ENCODE results near the gene ZNF521. TPM values are rescaled to one million over a fixed set of nuclear protein-coding genes. Genes with fewer than 3 reads are reported as not detected.
"Not testable (repeated sequence)": the region's sequence is repeated elsewhere in the genome, so short reads cannot be mapped to it uniquely, and the experiment has no call there.

Gene ZNF521
- total RNA-seq, 1 experiment from 2014 or later, result 5.0 TPM

GRCh38 chr18:25047421-25047820 is 304.5 kb downstream of the ZNF521 start:
- no peaks in the 10 kb centered on the region for H3K9me3 ChIP-seq
- no peaks in the 10 kb centered on the region for H3K27me3 ChIP-seq
- no peak overlapping the region for H3K4me3 ChIP-seq
- no peak for DNase-seq
- H3K36me3 ChIP-seq, result no peaks in the 10 kb centered on the region

DNA sequence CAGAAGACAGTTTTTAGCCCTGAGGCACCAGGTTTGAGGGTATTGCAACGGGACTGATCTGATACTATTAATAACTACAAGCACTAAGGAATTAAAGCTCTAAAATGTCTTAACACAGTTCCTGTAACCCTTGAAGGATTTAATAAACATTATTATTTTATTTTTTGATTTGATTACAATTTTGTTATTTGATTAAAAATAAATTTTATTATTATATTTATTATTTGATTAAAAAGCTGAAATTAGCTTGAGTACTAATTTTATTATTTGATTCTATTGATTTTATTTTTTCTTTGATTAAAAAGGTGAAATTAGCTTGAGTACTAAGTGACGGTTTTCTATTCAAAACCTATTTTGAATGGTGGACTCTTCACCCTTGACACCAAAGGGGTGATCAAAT is 307.3 kb downstream of the ZNF521 start:
- no peaks in the 10 kb centered on the region for H3K36me3 ChIP-seq
- H3K9me3 ChIP-seq, result no peaks in the 10 kb centered on the region
- no peak for DNase-seq
- H3K27me3 ChIP-seq, result no peaks in the 10 kb centered on the region
- H3K4me3 ChIP-seq, result no peak overlapping the region

- Histone ChIP-seq H3K36me3 (no peaks in the 10 kb centered on the region), H3K9me3 (no peaks in the 10 kb centered on the region), H3K27me3 (no peaks in the 10 kb centered on the region), H3K4me3 (no peak overlapping the region)
- no peak for DNase-seq
Observed at GRCh38 chr18:25043104-25043503, 308.9 kb downstream of the ZNF521 start.

DNA sequence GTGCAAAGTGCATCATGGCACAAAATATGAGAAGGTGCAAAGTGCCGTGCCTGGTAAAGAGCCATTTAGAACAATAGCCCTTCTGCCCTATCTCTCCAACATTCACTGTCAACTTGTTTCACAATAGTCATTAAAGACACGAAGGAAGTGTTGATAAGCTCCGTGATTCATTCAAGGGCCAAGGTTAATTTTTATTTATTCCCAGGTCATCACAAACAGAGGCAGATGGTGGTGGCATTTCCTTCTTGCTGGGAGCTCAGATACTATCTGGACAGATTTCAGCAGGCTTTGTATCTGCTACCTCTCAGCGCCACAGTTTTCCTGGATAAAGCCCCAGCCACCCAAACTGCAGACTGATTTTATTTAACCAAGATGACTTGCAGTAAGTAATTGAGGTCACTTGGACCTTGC is 309.3 kb downstream of the ZNF521 start:
- H3K4me3 ChIP-seq, result no peak overlapping the region
- no peaks in the 10 kb centered on the region for H3K27me3 ChIP-seq
- no peak for DNase-seq
- no peaks in the 10 kb centered on the region for H3K9me3 ChIP-seq
- no peaks in the 10 kb centered on the region for H3K36me3 ChIP-seq

DNA sequence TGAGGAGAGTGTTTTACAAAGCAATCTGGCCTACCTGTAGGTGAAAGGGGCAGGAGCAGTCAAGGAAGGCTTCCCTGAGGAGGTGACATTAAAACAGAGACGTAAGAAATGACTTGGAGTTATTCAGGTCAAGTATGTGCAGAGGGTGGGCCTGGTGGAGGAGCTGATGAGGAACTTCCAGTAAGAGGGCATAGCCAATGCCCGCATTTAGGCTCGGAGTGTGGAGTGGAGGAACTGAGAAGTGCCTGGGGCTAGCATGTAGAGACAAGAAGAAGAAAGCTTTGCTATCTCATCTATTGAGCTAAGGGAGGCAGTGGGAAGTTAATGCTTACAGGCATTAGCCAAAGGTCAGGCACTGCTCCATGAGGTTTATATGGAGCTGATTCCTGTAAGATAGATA is 312.2 kb downstream of the ZNF521 start:
- Histone ChIP-seq H3K9me3 (no peaks in the 10 kb centered on the region), H3K36me3 (no peaks in the 10 kb centered on the region), H3K27me3 (no peaks in the 10 kb centered on the region), H3K4me3 (no peak overlapping the region)
- no peak for DNase-seq

- H3K4me3 ChIP-seq, result no peak overlapping the region
- H3K27me3 ChIP-seq, result no peaks in the 10 kb centered on the region
- no peaks in the 10 kb centered on the region for H3K36me3 ChIP-seq
- DNase-seq, result no peak
- H3K9me3 ChIP-seq, result no peaks in the 10 kb centered on the region
Observed at GRCh38 chr18:25038261-25038660, 313.7 kb downstream of the ZNF521 start.

DNA sequence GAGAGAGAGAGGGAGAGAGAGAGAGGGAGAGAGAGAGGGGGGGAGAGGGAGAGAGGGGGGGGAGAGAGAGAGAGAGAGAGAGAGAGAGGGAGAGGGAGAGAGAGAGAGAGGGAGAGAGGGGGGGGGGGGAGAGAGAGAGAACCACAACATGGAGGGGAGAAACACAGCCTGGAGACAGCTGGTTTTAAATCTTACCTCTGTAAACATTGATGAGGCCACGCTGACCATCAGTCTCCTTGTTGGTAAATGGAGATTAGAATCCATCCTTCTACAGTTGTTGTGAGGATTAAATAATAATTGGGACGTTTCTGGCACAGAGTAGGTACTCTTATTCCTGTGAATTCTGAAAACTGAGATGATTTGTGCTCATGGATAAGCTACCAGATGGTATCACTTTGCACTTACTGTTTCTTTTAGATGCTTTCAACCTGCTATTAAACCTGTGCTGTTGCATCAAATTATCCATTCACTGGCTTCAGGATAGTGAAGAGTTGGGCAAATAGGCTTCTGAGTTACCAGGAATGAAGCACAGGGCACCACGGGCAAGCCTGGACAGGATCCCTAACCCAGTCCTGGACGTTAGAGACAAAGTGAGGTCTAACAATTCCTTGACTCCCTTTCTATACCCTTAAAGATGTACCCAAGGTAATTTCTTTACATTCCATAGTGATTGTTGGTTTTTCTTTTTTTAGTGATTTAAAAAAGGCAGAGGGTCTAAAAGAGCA is 318.1 kb downstream of the ZNF521 start:
- H3K27me3 ChIP-seq, result no peaks in the 10 kb centered on the region
- H3K4me3 ChIP-seq, result no peak overlapping the region
- no peaks in the 10 kb centered on the region for H3K36me3 ChIP-seq
- no peaks in the 10 kb centered on the region for H3K9me3 ChIP-seq
- DNase-seq, result no peak

- H3K9me3 ChIP-seq, H3K36me3 ChIP-seq, DNase-seq, H3K27me3 ChIP-seq, H3K4me3 ChIP-seq: not testable (repeated sequence)
Observed at GRCh38 chr18:25033175-25033574, 318.8 kb downstream of the ZNF521 start.

DNA sequence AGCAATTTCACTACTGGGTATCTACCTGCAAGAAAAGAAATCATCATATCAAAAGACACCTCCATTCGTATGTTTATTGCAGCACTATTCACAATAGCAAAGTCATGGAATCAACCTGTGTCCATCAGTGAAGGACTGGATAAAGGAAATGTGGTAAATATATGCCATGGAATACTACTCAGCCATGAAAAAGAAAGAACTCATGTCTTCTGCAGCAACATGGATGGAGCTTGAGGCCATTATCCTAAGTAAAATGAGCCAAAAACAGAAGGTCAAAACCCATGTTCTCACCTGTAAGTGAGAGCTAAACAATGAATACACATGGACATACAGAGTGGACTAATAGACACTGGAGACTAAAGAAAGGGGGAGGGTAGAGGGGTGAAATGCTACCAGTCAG is 322.2 kb downstream of the ZNF521 start:
- Histone ChIP-seq H3K4me3 (no peak overlapping the region), H3K27me3 (no peaks in the 10 kb centered on the region), H3K36me3 (no peaks in the 10 kb centered on the region), H3K9me3 (no peaks in the 10 kb centered on the region)
- DNase-seq, result no peak

DNA sequence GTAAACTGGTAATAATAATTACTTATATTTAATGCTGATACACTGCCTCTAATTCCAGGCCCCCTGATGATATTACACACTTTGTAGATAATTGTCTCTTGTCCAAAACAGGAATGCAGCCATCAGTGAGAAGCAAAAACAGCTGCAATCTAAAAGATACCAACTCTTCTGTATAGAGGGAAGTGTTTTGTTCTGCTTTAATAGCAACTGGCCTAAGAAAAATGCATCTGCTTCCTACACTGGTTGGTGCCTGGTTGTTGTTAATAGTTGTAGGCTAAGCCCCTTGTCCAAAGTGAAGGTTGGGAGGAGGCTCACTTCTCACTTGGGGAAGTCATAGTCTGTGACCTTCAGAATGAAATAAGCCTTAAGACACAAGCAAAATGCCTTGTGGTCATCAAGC is 332.0 kb downstream of the ZNF521 start:
- no peak overlapping the region for H3K4me3 ChIP-seq
- H3K9me3 ChIP-seq, result no peaks in the 10 kb centered on the region
- DNase-seq, result no peak

DNA sequence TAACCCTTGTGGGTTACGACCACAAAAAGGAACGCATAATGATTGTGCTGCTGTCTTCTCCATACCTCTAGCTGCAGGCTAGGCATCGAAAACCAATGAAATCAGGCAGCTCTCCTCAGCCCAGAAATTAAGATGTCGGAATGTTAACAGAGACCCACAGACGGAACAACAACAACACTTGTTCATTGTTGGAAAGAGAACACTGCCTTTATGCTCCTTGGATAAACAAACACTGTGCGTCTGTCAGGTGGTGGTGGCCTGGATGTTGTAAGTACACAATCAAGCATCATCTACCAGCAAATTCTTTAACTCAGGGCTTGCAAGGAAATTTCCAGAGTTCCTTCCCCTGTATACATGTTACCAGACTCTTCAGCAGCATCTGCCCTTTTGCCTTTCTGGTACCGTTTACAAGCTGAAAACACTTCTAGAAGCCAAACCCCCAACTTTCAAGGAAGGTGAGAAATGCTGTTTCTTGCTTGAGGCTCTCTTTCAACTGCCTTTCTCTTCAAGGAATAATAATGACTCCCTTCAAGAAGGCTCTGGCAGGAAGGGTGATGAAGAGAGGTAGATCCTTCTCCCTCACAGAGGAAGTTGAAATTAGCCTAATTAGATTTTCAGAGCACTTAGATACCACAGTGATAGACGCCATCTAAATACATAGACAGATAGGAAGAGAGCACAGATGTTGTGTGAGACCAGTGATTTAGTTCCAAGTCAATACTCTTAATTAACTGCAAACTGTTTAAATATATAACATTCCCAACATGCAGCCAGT is 332.7 kb downstream of the ZNF521 start:
- no peaks in the 10 kb centered on the region for H3K27me3 ChIP-seq
- H3K9me3 ChIP-seq, result no peaks in the 10 kb centered on the region
- DNase-seq, result no peak
- H3K36me3 ChIP-seq, result no peaks in the 10 kb centered on the region
- H3K4me3 ChIP-seq, result no peak overlapping the region

More for the DNA sequence above, 332.0 kb downstream of the ZNF521 start:
- Histone ChIP-seq H3K27me3 (no peaks in the 10 kb centered on the region), H3K36me3 (no peaks in the 10 kb centered on the region)

- Histone ChIP-seq H3K36me3 (no peaks in the 10 kb centered on the region), H3K4me3 (no peak overlapping the region), H3K9me3 (no peaks in the 10 kb centered on the region), H3K27me3 (no peaks in the 10 kb centered on the region)
- no peak for DNase-seq
Observed at GRCh38 chr18:25016666-25017065, 335.3 kb downstream of the ZNF521 start.

GRCh38 chr18:25016181-25016580 is 335.8 kb downstream of the ZNF521 start:
- DNase-seq, result no peak
- no peaks in the 10 kb centered on the region for H3K9me3 ChIP-seq
- H3K36me3 ChIP-seq, result no peaks in the 10 kb centered on the region
- H3K27me3 ChIP-seq, result no peaks in the 10 kb centered on the region
- no peak overlapping the region for H3K4me3 ChIP-seq

Measured in MG63 (cell line).